ENCODE results near the gene CXCL5. TPM values are rescaled to one million over a fixed set of nuclear protein-coding genes. Genes with fewer than 3 reads are reported as not detected.

The CXCL5 gene
- total RNA-seq, 4 donors from 2014 or later: 0.64 TPM; not detected in 3

DNA sequence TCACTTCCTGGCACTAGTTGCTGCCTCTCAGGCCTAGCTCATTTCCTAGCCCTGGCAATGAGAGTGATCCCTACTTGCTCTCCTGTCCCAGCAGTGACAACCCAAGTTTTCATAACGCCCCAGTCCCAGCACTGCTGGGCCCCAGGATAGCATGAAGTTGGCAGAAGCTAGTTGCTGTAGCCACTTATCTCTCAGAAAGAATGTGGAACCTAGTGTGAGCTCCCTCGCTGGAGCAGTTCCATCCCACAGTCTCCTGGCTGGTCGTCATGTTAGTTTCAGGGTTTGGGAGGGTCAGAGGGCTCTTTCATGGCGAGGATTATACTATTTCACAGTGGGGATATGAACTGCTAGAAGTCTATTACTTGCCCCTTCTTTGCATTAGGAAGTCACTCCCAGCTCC lies 21.8 kb downstream of the CXCL5 start:
- no peak overlapping the region for H3K4me3 ChIP-seq
- intact Hi-C loops (cut with DNase I; ENCODE audit: low total_unique reads): no loop called here
- WGBS, 2 donors (ENCODE audit: low coverage in 1 of 2): 69 to 76% methylated on average over 2 to 4 of the region's 4 CpGs
- H3K9me3 ChIP-seq: peaks cover 0 to 2% of the 10 kb centered on the region in 2 donors
- no peak for TF ChIP-seq POLR2AphosphoS5 (IDR thresholded peaks at IDR 0.05)
- TF ChIP-seq POLR2A (IDR thresholded peaks at IDR 0.05): no peak
- TF ChIP-seq, protein P1, sequence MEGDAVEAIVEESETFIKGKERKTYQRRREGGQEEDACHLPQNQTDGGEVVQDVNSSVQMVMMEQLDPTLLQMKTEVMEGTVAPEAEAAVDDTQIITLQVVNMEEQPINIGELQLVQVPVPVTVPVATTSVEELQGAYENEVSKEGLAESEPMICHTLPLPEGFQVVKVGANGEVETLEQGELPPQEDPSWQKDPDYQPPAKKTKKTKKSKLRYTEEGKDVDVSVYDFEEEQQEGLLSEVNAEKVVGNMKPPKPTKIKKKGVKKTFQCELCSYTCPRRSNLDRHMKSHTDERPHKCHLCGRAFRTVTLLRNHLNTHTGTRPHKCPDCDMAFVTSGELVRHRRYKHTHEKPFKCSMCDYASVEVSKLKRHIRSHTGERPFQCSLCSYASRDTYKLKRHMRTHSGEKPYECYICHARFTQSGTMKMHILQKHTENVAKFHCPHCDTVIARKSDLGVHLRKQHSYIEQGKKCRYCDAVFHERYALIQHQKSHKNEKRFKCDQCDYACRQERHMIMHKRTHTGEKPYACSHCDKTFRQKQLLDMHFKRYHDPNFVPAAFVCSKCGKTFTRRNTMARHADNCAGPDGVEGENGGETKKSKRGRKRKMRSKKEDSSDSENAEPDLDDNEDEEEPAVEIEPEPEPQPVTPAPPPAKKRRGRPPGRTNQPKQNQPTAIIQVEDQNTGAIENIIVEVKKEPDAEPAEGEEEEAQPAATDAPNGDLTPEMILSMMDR (IDR thresholded peaks at IDR 0.05): no peak
- no peak for TF ChIP-seq EP300 (IDR thresholded peaks at IDR 0.05; ENCODE audit: low read depth)
- in situ Hi-C loops (cut with MboI; ENCODE audit: low pct_ligation_motif_present in 1 of 4, low pct_unique_long_range_greater_than_20kb in 1 of 4, low sequenced_read_pairs in 3 of 4): no loop called here
- H3K27ac ChIP-seq: no peak overlapping the region
- no peaks in the 10 kb centered on the region for H3K4me1 ChIP-seq
- no peak for DNase-seq
- no peaks in the 10 kb centered on the region for H3K27me3 ChIP-seq
- no peaks in the 10 kb centered on the region for H3K36me3 ChIP-seq

GRCh38 chr4:73976217-73976616 lies 22.3 kb downstream of the CXCL5 start:
- intact Hi-C loops (cut with DNase I; ENCODE audit: low total_unique reads): no loop called here

DNA sequence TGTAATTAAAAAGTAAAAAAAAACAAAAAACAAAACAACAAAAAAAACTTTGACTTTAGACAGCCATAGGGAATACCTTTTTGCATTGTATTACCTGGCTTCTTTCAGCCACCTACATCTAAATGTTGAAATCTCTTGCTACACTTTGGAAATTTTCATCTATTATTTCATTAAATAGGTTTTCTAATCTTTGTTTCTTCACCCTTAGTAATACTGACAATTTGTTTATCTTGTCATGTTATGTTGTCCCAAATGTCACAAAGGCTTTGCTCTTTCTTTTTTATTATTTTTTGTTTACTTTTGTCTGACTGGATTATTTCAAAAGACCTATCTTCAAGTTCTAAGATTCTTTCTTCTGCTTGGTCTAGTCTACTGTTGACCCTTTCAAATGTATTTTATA lies 24.1 kb downstream of the CXCL5 start:
- H3K36me3 ChIP-seq: no peaks in the 10 kb centered on the region
- peaks cover 10 to 17% of the 10 kb centered on the region in 2 donors for H3K9me3 ChIP-seq
- no peaks in the 10 kb centered on the region for H3K4me1 ChIP-seq
- no peak overlapping the region for H3K4me3 ChIP-seq
- TF ChIP-seq POLR2AphosphoS5 (IDR thresholded peaks at IDR 0.05) (no peak), EP300 (IDR thresholded peaks at IDR 0.05; ENCODE audit: low read depth) (no peak), POLR2A (IDR thresholded peaks at IDR 0.05) (no peak)
- TF ChIP-seq, protein P1 (IDR thresholded peaks at IDR 0.05): no peak
- DNase-seq: no peak
- no peak overlapping the region for H3K27ac ChIP-seq
- intact Hi-C loops (cut with DNase I; ENCODE audit: low total_unique reads): no loop called here
- no peaks in the 10 kb centered on the region for H3K27me3 ChIP-seq
- in situ Hi-C loops (cut with MboI; ENCODE audit: low pct_ligation_motif_present in 1 of 4, low pct_unique_long_range_greater_than_20kb in 1 of 4, low sequenced_read_pairs in 3 of 4): no loop called here

More at GRCh38 chr4:73976217-73976616, 22.3 kb downstream of the CXCL5 start:
- in situ Hi-C loops (cut with MboI; ENCODE audit: low pct_ligation_motif_present in 1 of 4, low pct_unique_long_range_greater_than_20kb in 1 of 4, low sequenced_read_pairs in 3 of 4): no loop called here
- no peaks in the 10 kb centered on the region for H3K4me1 ChIP-seq
- no peak for DNase-seq
- no peak overlapping the region for H3K4me3 ChIP-seq
- no peaks in the 10 kb centered on the region for H3K27me3 ChIP-seq
- no peak overlapping the region for H3K27ac ChIP-seq
- peaks cover 0 to 7% of the 10 kb centered on the region in 2 donors for H3K9me3 ChIP-seq
- WGBS, 2 donors (ENCODE audit: low coverage in 1 of 2): 91% methylated on average over 2 of the region's 2 CpGs; no CpG with 5 or more reads in 1 of the 2 donors
- TF ChIP-seq POLR2AphosphoS5 (IDR thresholded peaks at IDR 0.05) (no peak), EP300 (IDR thresholded peaks at IDR 0.05; ENCODE audit: low read depth) (no peak), POLR2A (IDR thresholded peaks at IDR 0.05) (no peak)
- TF ChIP-seq, protein P1 (IDR thresholded peaks at IDR 0.05): no peak
- no peaks in the 10 kb centered on the region for H3K36me3 ChIP-seq

- no peak overlapping the region for H3K27ac ChIP-seq
- no peaks in the 10 kb centered on the region for H3K36me3 ChIP-seq
- peaks cover 10 to 17% of the 10 kb centered on the region in 2 donors for H3K9me3 ChIP-seq
- in situ Hi-C loops (cut with MboI; ENCODE audit: low pct_ligation_motif_present in 1 of 4, low pct_unique_long_range_greater_than_20kb in 1 of 4, low sequenced_read_pairs in 3 of 4): no loop called here
- no peak for DNase-seq
- TF ChIP-seq POLR2A (IDR thresholded peaks at IDR 0.05) (no peak), POLR2AphosphoS5 (IDR thresholded peaks at IDR 0.05) (no peak), EP300 (IDR thresholded peaks at IDR 0.05; ENCODE audit: low read depth) (no peak)
- TF ChIP-seq, protein P1 (IDR thresholded peaks at IDR 0.05): no peak
- no peaks in the 10 kb centered on the region for H3K4me1 ChIP-seq
- no peaks in the 10 kb centered on the region for H3K27me3 ChIP-seq
- H3K4me3 ChIP-seq: no peak overlapping the region
- intact Hi-C loops (cut with DNase I; ENCODE audit: low total_unique reads): no loop called here
These were observed 27.5 kb downstream of the CXCL5 start for GRCh38 chr4:73970945-73971344.
